Liver (tissue), 9 donors: ENCODE data around the gene AMBRA1. TPM values are rescaled to one million over a fixed set of nuclear protein-coding genes. Genes with fewer than 3 reads are reported as not detected.

Source experiments
- DNase-seq: peaks from one replicate; pipeline ENCODE4 v3.0.0-alpha.2; 2017; ENCODE audit warnings: low spot score
- H3K27ac ChIP-seq, 2 donors: one replicate each; pipeline ENCODE4 v1.7.0; 2013; ENCODE audit warnings: inconsistent platforms in 2 of 2, low read length in 2 of 2, control low read depth in 1 of 2, low read depth in 1 of 2, mild to moderate bottlenecking in 1 of 2
- H3K27me3 ChIP-seq, 4 donors: one replicate each; pipeline versions ENCODE4 v1.6.1 to v1.7.0; 2013; ENCODE audit warnings: low read length in 3 of 4, inconsistent platforms in 1 of 4, mild to moderate bottlenecking in 1 of 4, moderate library complexity in 1 of 4; ENCODE audit not compliant: control insufficient read depth in 4 of 4, insufficient read depth in 4 of 4
- H3K36me3 ChIP-seq, 4 donors: one replicate each; pipeline versions ENCODE4 v1.6.1 to v1.7.0; 2013; ENCODE audit warnings: low read length in 3 of 4, mild to moderate bottlenecking in 3 of 4, low read depth in 1 of 4, moderate library complexity in 1 of 4; ENCODE audit not compliant: control insufficient read depth in 4 of 4, insufficient read depth in 3 of 4
- H3K4me1 ChIP-seq, 4 donors: one replicate each; pipeline versions ENCODE4 v1.6.1 to v1.7.0; 2013; ENCODE audit warnings: low read length in 3 of 4, mild to moderate bottlenecking in 3 of 4, moderate library complexity in 1 of 4; ENCODE audit not compliant: control insufficient read depth in 4 of 4, insufficient read depth in 4 of 4
- H3K4me3 ChIP-seq, 3 donors: one replicate each; pipeline versions ENCODE4 v1.6.1 to v1.7.0; 2013; ENCODE audit warnings: low read length in 3 of 3, control low read depth in 1 of 3, low read depth in 1 of 3, mild to moderate bottlenecking in 1 of 3
- H3K9ac ChIP-seq, 2 donors: one replicate each; pipeline ENCODE4 v1.7.0; 2013; ENCODE audit warnings: low read length in 2 of 2, mild to moderate bottlenecking in 2 of 2, moderate library complexity in 2 of 2, control low read depth in 1 of 2, low read depth in 1 of 2
- H3K9me3 ChIP-seq, 4 donors: one replicate each; pipeline versions ENCODE4 v1.6.1 to v1.7.0; 2013; ENCODE audit warnings: low read length in 3 of 4; ENCODE audit not compliant: control insufficient read depth in 4 of 4
- FOXA2 ChIP-seq: IDR thresholded peaks from 2 replicates; pipeline ENCODE4 v1.6.1; 2016; ENCODE audit warnings: antibody characterized with exemption
- HNF4A ChIP-seq, 2 donors: conservative IDR thresholded peaks; 2 replicates each; pipeline ENCODE4 v1.6.1; 2016; ENCODE audit warnings: antibody characterized with exemption in 2 of 2, mild to moderate bottlenecking in 2 of 2
- HNF4G ChIP-seq: IDR thresholded peaks from 2 replicates; pipeline ENCODE4 v1.6.1; 2016; ENCODE audit warnings: antibody characterized with exemption
- JUND ChIP-seq, 2 donors: IDR thresholded peaks; 2 replicates each; pipeline ENCODE4 v1.6.1; 2016; ENCODE audit warnings: antibody characterized with exemption in 2 of 2
- NR2F2 ChIP-seq: IDR thresholded peaks from 2 replicates; pipeline ENCODE4 v1.6.1; 2016; ENCODE audit warnings: antibody characterized with exemption
- RAD21 ChIP-seq, 2 donors: IDR thresholded peaks; 2 replicates each; pipeline ENCODE4 v1.6.1; 2016; ENCODE audit warnings: antibody characterized with exemption in 2 of 2, mild to moderate bottlenecking in 2 of 2
- RXRA ChIP-seq, 2 donors: IDR thresholded peaks; 2 replicates each; pipeline ENCODE4 v1.6.1; 2017 to 2018; ENCODE audit warnings: antibody characterized with exemption in 2 of 2, mild to moderate bottlenecking in 1 of 2
- SP1 ChIP-seq: IDR thresholded peaks from 2 replicates; pipeline ENCODE4 v1.6.1; 2018; ENCODE audit warnings: antibody characterized with exemption, mild to moderate bottlenecking
- TAF1 ChIP-seq: conservative IDR thresholded peaks from 2 replicates; pipeline ENCODE4 v1.6.1; 2016; ENCODE audit warnings: antibody characterized with exemption, mild to moderate bottlenecking
- YY1 ChIP-seq: IDR thresholded peaks from 2 replicates; pipeline ENCODE4 v1.6.1; 2016; ENCODE audit warnings: antibody characterized with exemption, mild to moderate bottlenecking
- WGBS: extraction: QIAGEN DNeasy Blood & Tissue Kit; methylation state at CpG from one replicate; pipeline ENCODE4 v1.1.7; 2013; 5-methylcytosine and 5-hydroxymethylcytosine counted together
- polyA plus RNA-seq, 2 donors: library from polyadenylated mRNA; stranded (reverse) in 1 of 2; unstranded in 1 of 2; fragments of 200-250 nt in 1 of 2; fragments of >200 nt in 1 of 2; fragmentation: Nextera tagmentation in 1 of 2; extraction: Ambion mirVana in 1 of 2; gene quantifications; one replicate each; pipeline versions ENCODE4 v1.2.1 to v1.2.3, GENCODE V29; 2013 to 2015
- total RNA-seq, 2 donors: library from RNA; depleted of rRNA; stranded (reverse); fragments of >200 nt; gene quantifications; one replicate each; pipeline ENCODE4 v1.2.3, GENCODE V29; 2014
- TF ChIP-seq, protein P1 (sequence below): IDR thresholded peaks from 2 replicates; pipeline ENCODE4 v1.6.1; 2016; ENCODE audit warnings: antibody characterized with exemption
- TF ChIP-seq, protein P2 (sequence below): IDR thresholded peaks from 2 replicates; pipeline ENCODE4 v1.6.1; 2016; ENCODE audit warnings: antibody characterized with exemption
- TF ChIP-seq, protein P3 (sequence below): IDR thresholded peaks from 2 replicates; pipeline ENCODE4 v1.6.1; 2016; ENCODE audit warnings: antibody characterized with exemption
- TF ChIP-seq, protein P4 (sequence below): fragments of 150-350 bp; IDR thresholded peaks from 2 replicates; pipeline ENCODE4 v1.5.1; 2017; ENCODE audit warnings: improper control_type of control experiment, low read depth, low read length; ENCODE audit not compliant: missing input control
- donor health status: healthy.
- donor health status: healthy.
- donor health status: healthy.
- donor health status: healthy.
- donor health status: healthy.

Gene AMBRA1
- total and polyA plus RNA-seq, 4 donors, result 3.7 to 25.7 (median 15.1) TPM

DNA sequence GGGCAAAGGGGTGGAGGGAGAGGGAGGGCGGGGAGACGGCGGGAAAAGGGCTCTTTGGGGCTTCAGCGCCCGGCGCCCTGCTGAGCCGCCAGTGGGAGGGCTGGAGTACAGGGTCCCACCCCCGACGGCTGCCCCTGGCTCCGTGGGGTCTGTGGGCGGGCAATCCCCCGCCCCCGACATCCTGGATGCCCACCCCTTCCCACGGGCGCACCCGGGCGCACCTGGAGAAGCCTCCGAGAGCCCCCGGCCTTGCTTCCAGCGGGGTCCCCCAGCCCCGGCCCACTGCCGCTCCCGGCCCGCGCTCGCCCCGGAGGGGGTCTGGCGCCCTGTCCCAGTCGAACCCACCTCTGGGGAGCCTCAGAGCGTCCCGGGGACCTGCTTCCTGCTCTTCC is 202.6 kb downstream of the AMBRA1 start:
- Histone ChIP-seq H3K27me3 (peaks cover 0 to 16% (median 8%) of the 10 kb centered on the region in 4 donors), H3K27ac (no peak overlapping the region), H3K9me3 (no peaks in the 10 kb centered on the region), H3K36me3 (peaks cover 0 to 3% (median 0%) of the 10 kb centered on the region in 4 donors), H3K4me3 (peak overlapping the region in 1 of 3 donors; percentile 54), H3K9ac (no peak overlapping the region), H3K4me1 (peaks cover 20 to 37% (median 26%) of the 10 kb centered on the region in 4 donors)
- 5% methylated on average over 31 of the region's 31 CpGs for WGBS
- no peak for DNase-seq
- TF ChIP-seq, protein P1, sequence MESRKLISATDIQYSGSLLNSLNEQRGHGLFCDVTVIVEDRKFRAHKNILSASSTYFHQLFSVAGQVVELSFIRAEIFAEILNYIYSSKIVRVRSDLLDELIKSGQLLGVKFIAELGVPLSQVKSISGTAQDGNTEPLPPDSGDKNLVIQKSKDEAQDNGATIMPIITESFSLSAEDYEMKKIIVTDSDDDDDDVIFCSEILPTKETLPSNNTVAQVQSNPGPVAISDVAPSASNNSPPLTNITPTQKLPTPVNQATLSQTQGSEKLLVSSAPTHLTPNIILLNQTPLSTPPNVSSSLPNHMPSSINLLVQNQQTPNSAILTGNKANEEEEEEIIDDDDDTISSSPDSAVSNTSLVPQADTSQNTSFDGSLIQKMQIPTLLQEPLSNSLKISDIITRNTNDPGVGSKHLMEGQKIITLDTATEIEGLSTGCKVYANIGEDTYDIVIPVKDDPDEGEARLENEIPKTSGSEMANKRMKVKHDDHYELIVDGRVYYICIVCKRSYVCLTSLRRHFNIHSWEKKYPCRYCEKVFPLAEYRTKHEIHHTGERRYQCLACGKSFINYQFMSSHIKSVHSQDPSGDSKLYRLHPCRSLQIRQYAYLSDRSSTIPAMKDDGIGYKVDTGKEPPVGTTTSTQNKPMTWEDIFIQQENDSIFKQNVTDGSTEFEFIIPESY, result no peak
- no peak for TF ChIP-seq RXRA (IDR thresholded peaks at IDR 0.05)
- no peak for TF ChIP-seq NR2F2
- no peak for TF ChIP-seq YY1
- TF ChIP-seq SP1, result no peak
- TF ChIP-seq, protein P2, sequence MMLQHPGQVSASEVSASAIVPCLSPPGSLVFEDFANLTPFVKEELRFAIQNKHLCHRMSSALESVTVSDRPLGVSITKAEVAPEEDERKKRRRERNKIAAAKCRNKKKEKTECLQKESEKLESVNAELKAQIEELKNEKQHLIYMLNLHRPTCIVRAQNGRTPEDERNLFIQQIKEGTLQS, result no peak
- no peak for TF ChIP-seq RAD21 (IDR thresholded peaks at IDR 0.05)
- no peak for TF ChIP-seq TAF1
- no peak for TF ChIP-seq JUND (IDR thresholded peaks at IDR 0.05)
- no peak for TF ChIP-seq HNF4G

DNA sequence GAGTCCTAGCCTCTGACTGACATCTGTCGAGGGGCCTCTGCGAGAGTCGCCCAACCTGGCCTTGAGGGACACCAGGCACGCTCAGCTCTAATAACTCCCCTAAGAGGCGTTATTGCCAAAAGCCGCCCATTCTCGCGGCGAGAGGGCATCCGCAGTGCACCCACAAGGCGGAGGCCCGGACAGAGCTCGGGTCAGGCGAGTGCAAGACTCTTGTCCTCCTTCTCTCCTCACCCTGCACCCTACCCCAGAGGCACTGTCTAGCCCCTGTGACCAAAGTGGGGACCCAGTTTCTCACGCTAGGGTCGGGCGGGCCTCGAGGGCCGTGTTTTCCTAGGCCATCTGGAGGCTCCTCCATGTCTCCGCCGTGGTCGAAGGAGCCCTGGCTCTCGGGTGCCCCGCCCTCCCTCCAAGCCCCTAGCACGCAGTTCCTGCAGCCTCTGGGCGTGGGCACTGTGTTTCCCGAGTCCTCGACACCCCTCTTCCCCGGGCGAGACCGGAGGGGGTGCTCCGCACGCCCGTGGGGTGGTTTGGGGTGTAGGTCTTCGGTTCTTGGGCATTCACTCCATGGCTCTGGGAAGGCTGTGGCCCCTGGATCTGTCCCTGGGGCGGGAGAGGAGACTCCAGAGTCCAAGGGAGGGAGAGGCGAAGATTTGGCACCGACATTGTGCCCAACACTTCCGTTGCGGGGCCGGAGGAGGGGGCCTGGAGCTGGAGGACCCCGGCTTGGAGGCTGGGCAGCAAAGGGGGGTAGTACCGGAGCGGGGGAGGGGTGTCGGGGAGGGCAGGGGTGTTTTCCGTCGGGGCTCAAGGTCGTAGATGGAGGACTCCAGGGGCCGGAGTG is 203.3 kb downstream of the AMBRA1 start:
- Histone ChIP-seq H3K4me3 (peak overlapping the region in 1 of 3 donors; percentile 54), H3K9ac (no peak overlapping the region), H3K36me3 (no peaks in the 10 kb centered on the region), H3K27me3 (peaks cover 0 to 16% (median 8%) of the 10 kb centered on the region in 4 donors), H3K4me1 (peaks cover 20 to 37% (median 26%) of the 10 kb centered on the region in 4 donors), H3K27ac (no peak overlapping the region), H3K9me3 (no peaks in the 10 kb centered on the region)
- DNase-seq, result no peak
- TF ChIP-seq NR2F2 (no peak), FOXA2 (no peak), YY1 (no peak), RXRA (IDR thresholded peaks at IDR 0.05) (no peak), HNF4A (conservative IDR thresholded peaks at IDR 0.05) (no peak), HNF4G (no peak), JUND (IDR thresholded peaks at IDR 0.05) (no peak), SP1 (no peak)
- TF ChIP-seq, protein P2, result no peak
- TF ChIP-seq, protein P3, sequence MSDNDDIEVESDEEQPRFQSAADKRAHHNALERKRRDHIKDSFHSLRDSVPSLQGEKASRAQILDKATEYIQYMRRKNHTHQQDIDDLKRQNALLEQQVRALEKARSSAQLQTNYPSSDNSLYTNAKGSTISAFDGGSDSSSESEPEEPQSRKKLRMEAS, result no peak
- TF ChIP-seq, protein P4, sequence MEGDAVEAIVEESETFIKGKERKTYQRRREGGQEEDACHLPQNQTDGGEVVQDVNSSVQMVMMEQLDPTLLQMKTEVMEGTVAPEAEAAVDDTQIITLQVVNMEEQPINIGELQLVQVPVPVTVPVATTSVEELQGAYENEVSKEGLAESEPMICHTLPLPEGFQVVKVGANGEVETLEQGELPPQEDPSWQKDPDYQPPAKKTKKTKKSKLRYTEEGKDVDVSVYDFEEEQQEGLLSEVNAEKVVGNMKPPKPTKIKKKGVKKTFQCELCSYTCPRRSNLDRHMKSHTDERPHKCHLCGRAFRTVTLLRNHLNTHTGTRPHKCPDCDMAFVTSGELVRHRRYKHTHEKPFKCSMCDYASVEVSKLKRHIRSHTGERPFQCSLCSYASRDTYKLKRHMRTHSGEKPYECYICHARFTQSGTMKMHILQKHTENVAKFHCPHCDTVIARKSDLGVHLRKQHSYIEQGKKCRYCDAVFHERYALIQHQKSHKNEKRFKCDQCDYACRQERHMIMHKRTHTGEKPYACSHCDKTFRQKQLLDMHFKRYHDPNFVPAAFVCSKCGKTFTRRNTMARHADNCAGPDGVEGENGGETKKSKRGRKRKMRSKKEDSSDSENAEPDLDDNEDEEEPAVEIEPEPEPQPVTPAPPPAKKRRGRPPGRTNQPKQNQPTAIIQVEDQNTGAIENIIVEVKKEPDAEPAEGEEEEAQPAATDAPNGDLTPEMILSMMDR, result no peak
- 12% methylated on average over 49 of the region's 49 CpGs for WGBS
